Panc1 (cell line): ENCODE data around the gene ARG2. TPM values are rescaled to one million over a fixed set of nuclear protein-coding genes. Genes with fewer than 3 reads are reported as not detected.

Source experiments
- ATAC-seq: fragments of 200-7000 bp; cut with Tn5 transposase; 2 replicates; pipeline ENCODE4 v1.9.1; 2020; ENCODE audit warnings: mild to moderate bottlenecking, moderate library complexity
- BruUV-seq: library from RNA; stranded (reverse); fragments of 400-500 nt; replicated peaks from 2 replicates; lab custom pipeline; 2021; lab: Mats Ljungman, UMichigan
- CTCF ChIA-PET: fragments of 300-600 bp; sonication (Branson Sonifier 250); formaldehyde crosslinking; loops from one replicate; lab custom pipeline; 2022; ENCODE audit warnings: antibody characterized with exemption; lab: Charles Lee
- POLR2A ChIA-PET: fragments of 300-600 bp; sonication (Branson Sonifier 250); formaldehyde crosslinking; loops from one replicate; lab custom pipeline; 2022; ENCODE audit warnings: antibody characterized with exemption; lab: Charles Lee
- DNase-seq: peaks from one replicate; pipeline ENCODE4 v3.0.0-alpha.2; 2010; ENCODE audit warnings: low read depth, low spot score
- H3K27ac ChIP-seq: 2 replicates; pipeline ENCODE4 v1.5.1; 2011; ENCODE audit warnings: mild to moderate bottlenecking, low read length, inconsistent platforms
- H3K27me3 ChIP-seq: fragments of 200-500 bp; sonication (Bioruptor generic); 2 replicates; pipeline ENCODE4 v1.6.0; 2014; ENCODE audit warnings: low read length, inconsistent platforms; ENCODE audit not compliant: control insufficient read depth, insufficient read depth
- H3K36me3 ChIP-seq: fragments of 200-500 bp; sonication (Bioruptor generic); 2 replicates; pipeline ENCODE4 v1.5.1; 2014; ENCODE audit warnings: inconsistent platforms, mild to moderate bottlenecking, low read length, moderate library complexity; ENCODE audit not compliant: control insufficient read depth, insufficient read depth
- H3K4me1 ChIP-seq: 2 replicates; pipeline ENCODE4 v1.5.1; 2011; ENCODE audit warnings: inconsistent platforms, mild to moderate bottlenecking, low read length, moderate library complexity; ENCODE audit not compliant: control insufficient read depth, insufficient read depth
- H3K4me3 ChIP-seq, 2 experiments: 2 replicates each; pipeline ENCODE4 v1.5.1; 2011 to 2012; ENCODE audit warnings: low read depth in 2 of 2, low read length in 2 of 2, mild to moderate bottlenecking in 2 of 2, inconsistent platforms in 1 of 2, moderate library complexity in 1 of 2
- H3K9me3 ChIP-seq: fragments of 200-500 bp; sonication (Bioruptor generic); 2 replicates; pipeline ENCODE4 v1.5.1; 2014; ENCODE audit warnings: low read depth, mild to moderate bottlenecking, inconsistent platforms, low read length, moderate library complexity; ENCODE audit not compliant: control insufficient read depth, insufficient read depth
- CTCF ChIP-seq: fragments of 450-650 bp; IDR thresholded peaks from 2 replicates; pipeline ENCODE4 v1.5.1; 2017; ENCODE audit warnings: mild to moderate bottlenecking
- POLR2AphosphoS5 ChIP-seq: IDR thresholded peaks from 2 replicates; pipeline ENCODE4 v1.6.1; 2012; ENCODE audit warnings: mild to moderate bottlenecking, low read depth, low read length, moderate library complexity
- REST ChIP-seq, 2 experiments: IDR thresholded peaks; 2 replicates each; pipeline ENCODE4 v1.6.1; 2011 to 2012; ENCODE audit warnings: low read depth in 2 of 2, control low read depth in 1 of 2, low read length in 1 of 2, mild to moderate bottlenecking in 1 of 2, moderate library complexity in 1 of 2; ENCODE audit not compliant: insufficient read depth in 1 of 2
- SIN3A ChIP-seq: IDR thresholded peaks from 2 replicates; pipeline ENCODE4 v1.6.1; 2012; ENCODE audit warnings: low read depth, mild to moderate bottlenecking, low read length, moderate library complexity, borderline replicate concordance; ENCODE audit not compliant: insufficient read depth
- TCF7L2 ChIP-seq: IDR thresholded peaks from 2 replicates; pipeline ENCODE4 v1.6.1; 2011; ENCODE audit warnings: mild to moderate bottlenecking, low read depth, low read length, inconsistent platforms
- in situ Hi-C: cut with HindIII; loops from 2 replicates; pipeline ENCODE4 v1.10.0; 2016; ENCODE audit warnings: low sequenced_read_pairs, low pct_unique_long_range_greater_than_20kb
- intact Hi-C: fragments of 100-400 bp; cut with micrococcal nuclease; formaldehyde crosslinking; loops from one replicate; pipeline ENCODE4 v1.10.0; 2022; ENCODE audit not compliant: unreplicated experiment
- total RNA-seq: library from RNA; stranded (reverse); gene quantifications from one replicate; pipeline ENCODE4 v1.2.1, GENCODE V29; 2021; ENCODE audit not compliant: unreplicated experiment

The ARG2 gene
- total RNA-seq, 1 experiment from 2014 or later, result 1.1 TPM

- H3K4me1 ChIP-seq, result peaks cover 7% of the 10 kb centered on the region
- CTCF ChIA-PET, result no interaction called here
- DNase-seq (no peak), ATAC-seq (no peak)
- H3K27me3 ChIP-seq, result no peaks in the 10 kb centered on the region
- intact Hi-C loops (no loop called here), in situ Hi-C loops (no loop called here)
- TF ChIP-seq SIN3A, result no peak
- TF ChIP-seq TCF7L2, result no peak
- TF ChIP-seq REST (IDR thresholded peaks at IDR 0.05; ENCODE audit: insufficient read depth in 1 of 2, low read depth in 2 of 2, low read length in 1 of 2), result no peak
- H3K36me3 ChIP-seq, result no peaks in the 10 kb centered on the region
- no TSS peak for BruUV-seq
- no peak overlapping the region for H3K27ac ChIP-seq
- H3K9me3 ChIP-seq, result no peaks in the 10 kb centered on the region
- no peak overlapping the region for H3K4me3 ChIP-seq
- POLR2A ChIA-PET, result no interaction called here
Observed at GRCh38 chr14:67627519-67627918, 7.8 kb downstream of the ARG2 start.

GRCh38 chr14:67630186-67630585 lies 10.5 kb downstream of the ARG2 start:
- no peak for TF ChIP-seq TCF7L2
- no peak for TF ChIP-seq CTCF
- no peak for TF ChIP-seq SIN3A
- BruUV-seq, result no TSS peak
- no peaks in the 10 kb centered on the region for H3K36me3 ChIP-seq
- no peaks in the 10 kb centered on the region for H3K27me3 ChIP-seq
- no peak overlapping the region for H3K4me3 ChIP-seq
- no peak for DNase-seq
- no peaks in the 10 kb centered on the region for H3K9me3 ChIP-seq
- in situ Hi-C loops (no loop called here), intact Hi-C loops (no loop called here)
- ATAC-seq, result no peak
- POLR2A ChIA-PET, result no interaction called here
- H3K27ac ChIP-seq, result no peak overlapping the region
- CTCF ChIA-PET, result no interaction called here
- H3K4me1 ChIP-seq, result no peaks in the 10 kb centered on the region

GRCh38 chr14:67630938-67631337 lies 11.2 kb downstream of the ARG2 start:
- no TSS peak for BruUV-seq
- intact Hi-C loops, result no loop called here
- ATAC-seq (no peak), DNase-seq (no peak)
- Histone ChIP-seq H3K36me3 (no peaks in the 10 kb centered on the region), H3K4me3 (no peak overlapping the region), H3K27me3 (no peaks in the 10 kb centered on the region), H3K27ac (no peak overlapping the region), H3K9me3 (no peaks in the 10 kb centered on the region), H3K4me1 (no peaks in the 10 kb centered on the region)
- ChIA-PET CTCF (no interaction called here), POLR2A (no interaction called here)
- in situ Hi-C loops, result no loop called here
- TF ChIP-seq TCF7L2, result no peak
- no peak for TF ChIP-seq REST (IDR thresholded peaks at IDR 0.05; ENCODE audit: insufficient read depth in 1 of 2, low read depth in 2 of 2, low read length in 1 of 2)
- TF ChIP-seq POLR2AphosphoS5, result no peak
- TF ChIP-seq SIN3A, result no peak
- no peak for TF ChIP-seq CTCF
